Astrocyte (in vitro differentiated cells and primary cell): ENCODE measurements around the gene RSF1. TPM values are rescaled to one million over a fixed set of nuclear protein-coding genes. Genes with fewer than 3 reads are reported as not detected.

Source experiments
- DNase-seq: peaks from one replicate; pipeline ENCODE4 v3.0.0-alpha.2; 2010; ENCODE audit warnings: low read depth
- FAIRE-seq: peaks from 2 replicates; lab custom pipeline; 2011; peaks lifted over from hg19 to GRCh38; lab: Jason Lieb, UNC
- H2AFZ ChIP-seq: 2 replicates; pipeline ENCODE4 v1.6.0; 2012; ENCODE audit warnings: low read depth, low read length, inconsistent platforms
- H3K27ac ChIP-seq: 2 replicates; pipeline ENCODE4 v1.5.1; 2011; ENCODE audit warnings: low read depth, low read length, inconsistent platforms
- H3K27me3 ChIP-seq: 2 replicates; pipeline ENCODE4 v1.6.0; 2011; ENCODE audit warnings: low read length, inconsistent platforms; ENCODE audit not compliant: insufficient read depth
- H3K36me3 ChIP-seq: 2 replicates; pipeline ENCODE4 v1.5.1; 2011; ENCODE audit warnings: low read length, inconsistent platforms; ENCODE audit not compliant: insufficient read depth
- H3K4me1 ChIP-seq: 2 replicates; pipeline ENCODE4 v1.5.1; 2011; ENCODE audit warnings: low read length, inconsistent platforms; ENCODE audit not compliant: insufficient read depth
- H3K4me2 ChIP-seq: 2 replicates; pipeline ENCODE4 v1.6.0; 2012; ENCODE audit warnings: low read length, inconsistent platforms
- H3K4me3 ChIP-seq: 2 replicates; pipeline ENCODE4 v1.5.1; 2011; ENCODE audit warnings: low read depth, mild to moderate bottlenecking, low read length, inconsistent platforms; ENCODE audit not compliant: insufficient read depth
- H3K79me2 ChIP-seq: 2 replicates; pipeline ENCODE4 v1.6.0; 2012; ENCODE audit warnings: mild to moderate bottlenecking, low read length, inconsistent platforms; ENCODE audit not compliant: insufficient read depth
- H3K9ac ChIP-seq: 2 replicates; pipeline ENCODE4 v1.6.0; 2012; ENCODE audit warnings: mild to moderate bottlenecking, low read length, inconsistent platforms
- H3K9me3 ChIP-seq: 2 replicates; pipeline ENCODE4 v1.5.1; 2012; ENCODE audit warnings: low read depth, mild to moderate bottlenecking, low read length, inconsistent platforms; ENCODE audit not compliant: insufficient read depth
- H4K20me1 ChIP-seq: 2 replicates; pipeline ENCODE4 v1.6.0; 2012; ENCODE audit warnings: low read length, inconsistent platforms; ENCODE audit not compliant: insufficient read depth
- H3K27ac Mint-ChIP-seq: one replicate; pipeline ENCODE4 v1.8.0; 2021; ENCODE audit warnings: mild to moderate bottlenecking, mixed read lengths; ENCODE audit not compliant: unreplicated experiment
- H3K27me3 Mint-ChIP-seq: one replicate; pipeline ENCODE4 v1.8.0; 2021; ENCODE audit warnings: low read depth, mixed read lengths; ENCODE audit not compliant: unreplicated experiment
- H3K36me3 Mint-ChIP-seq: one replicate; pipeline ENCODE4 v1.8.0; 2021; ENCODE audit warnings: low read depth, mixed read lengths; ENCODE audit not compliant: unreplicated experiment
- H3K4me1 Mint-ChIP-seq: one replicate; pipeline ENCODE4 v1.8.0; 2021; ENCODE audit warnings: low read depth, mixed read lengths; ENCODE audit not compliant: unreplicated experiment
- H3K4me3 Mint-ChIP-seq: one replicate; pipeline ENCODE4 v1.8.0; 2021; ENCODE audit warnings: mild to moderate bottlenecking, moderate library complexity, mixed read lengths; ENCODE audit not compliant: unreplicated experiment
- H3K9me3 Mint-ChIP-seq: one replicate; pipeline ENCODE4 v1.8.0; 2021; ENCODE audit warnings: mild to moderate bottlenecking, mixed read lengths; ENCODE audit not compliant: unreplicated experiment
- CTCF ChIP-seq: IDR thresholded peaks from 2 replicates; pipeline ENCODE4 v1.5.1; 2011; ENCODE audit warnings: low read depth, mild to moderate bottlenecking, inconsistent platforms, low read length, moderate library complexity; ENCODE audit not compliant: insufficient read depth
- EZH2 ChIP-seq: IDR thresholded peaks from 2 replicates; pipeline ENCODE4 v1.6.1; 2012; ENCODE audit warnings: mild to moderate bottlenecking, low read length, inconsistent platforms; ENCODE audit not compliant: insufficient read depth
- total RNA-seq: library from RNA; stranded (reverse); gene quantifications from 2 replicates; pipeline ENCODE4 v1.2.1, GENCODE V29; 2021

RSF1 gene
- total RNA-seq, 1 donor from 2014 or later = 84.0 TPM

- DNase-seq (no peak), FAIRE-seq (no peak)
- Histone ChIP-seq H3K9me3 (no peaks in the 10 kb centered on the region), H3K4me1 (no peaks in the 10 kb centered on the region), H2AFZ (no peak overlapping the region), H3K4me3 (no peak overlapping the region), H3K4me2 (no peak overlapping the region), H3K27ac (no peak overlapping the region), H3K9ac (no peak overlapping the region), H3K36me3 (peaks cover 14% of the 10 kb centered on the region), H3K79me2 (no peaks in the 10 kb centered on the region), H3K27me3 (no peaks in the 10 kb centered on the region), H4K20me1 (no peaks in the 10 kb centered on the region)
- Mint-ChIP-seq H3K27me3 (no peaks in the 10 kb centered on the region), H3K36me3 (peaks cover 5% of the 10 kb centered on the region), H3K4me3 (no peak overlapping the region), H3K27ac (no peak overlapping the region), H3K9me3 (no peaks in the 10 kb centered on the region), H3K4me1 (no peaks in the 10 kb centered on the region)
- TF ChIP-seq EZH2 (no peak), CTCF (no peak)
Observed at GRCh38 chr11:77690649-77691048, 129.9 kb downstream of the RSF1 start.

DNA sequence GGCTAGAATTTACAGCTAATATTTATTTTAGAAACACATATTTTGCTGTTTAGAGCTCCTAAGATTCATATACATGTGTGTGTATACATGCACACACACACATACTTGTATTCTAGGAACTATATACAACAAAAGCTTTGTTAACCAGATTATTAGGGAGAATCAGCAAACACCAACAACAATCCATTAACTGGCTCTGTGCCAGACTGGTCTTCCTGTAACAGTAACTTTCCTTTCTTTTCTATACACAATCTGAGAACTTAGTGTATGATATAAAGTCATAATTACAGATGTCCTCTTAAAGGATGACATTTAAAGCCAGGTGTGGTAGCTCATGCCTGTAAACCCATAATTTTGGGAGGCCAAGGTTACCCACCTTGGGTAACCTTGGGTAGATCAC is 133.4 kb downstream of the RSF1 start:
- H3K9me3 Mint-ChIP-seq = no peaks in the 10 kb centered on the region
- H3K4me1 Mint-ChIP-seq = no peaks in the 10 kb centered on the region
- H3K36me3 Mint-ChIP-seq = peaks cover 10% of the 10 kb centered on the region
- Histone ChIP-seq H4K20me1 (no peaks in the 10 kb centered on the region), H3K4me3 (no peak overlapping the region), H3K27ac (no peak overlapping the region), H3K79me2 (no peaks in the 10 kb centered on the region), H3K36me3 (peaks cover 24% of the 10 kb centered on the region), H3K27me3 (no peaks in the 10 kb centered on the region), H2AFZ (no peak overlapping the region), H3K9me3 (no peaks in the 10 kb centered on the region), H3K4me1 (no peaks in the 10 kb centered on the region), H3K4me2 (no peak overlapping the region), H3K9ac (no peak overlapping the region)
- H3K27ac Mint-ChIP-seq = no peak overlapping the region
- FAIRE-seq (no peak), DNase-seq (no peak)
- TF ChIP-seq CTCF = no peak
- no peak for TF ChIP-seq EZH2
- no peaks in the 10 kb centered on the region for H3K27me3 Mint-ChIP-seq
- H3K4me3 Mint-ChIP-seq = no peak overlapping the region

DNA sequence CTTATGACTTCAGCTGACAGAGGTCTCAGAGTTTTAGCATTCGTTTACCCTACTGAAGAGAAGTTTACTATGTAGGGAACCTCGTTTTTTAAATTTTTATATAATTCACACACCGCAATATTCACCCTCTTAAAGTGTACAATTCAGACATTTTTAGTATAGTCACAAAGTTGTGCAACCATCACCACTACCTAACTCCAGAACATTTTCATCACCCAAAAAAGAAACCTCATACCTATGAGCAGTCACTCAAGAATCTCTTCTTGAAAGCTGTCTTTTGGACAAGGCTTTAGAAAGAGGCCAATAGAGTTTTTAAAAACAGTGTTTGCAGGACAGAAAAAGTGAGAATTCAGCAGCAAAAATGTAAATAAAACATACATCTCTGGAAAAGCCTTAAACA is 143.4 kb downstream of the RSF1 start:
- TF ChIP-seq CTCF (no peak), EZH2 (no peak)
- no peak overlapping the region for H3K27ac ChIP-seq
- Mint-ChIP-seq H3K27ac (no peak overlapping the region), H3K4me1 (peaks cover 4% of the 10 kb centered on the region), H3K9me3 (no peaks in the 10 kb centered on the region), H3K27me3 (no peaks in the 10 kb centered on the region), H3K4me3 (peak overlapping the region; percentile 1), H3K36me3 (peaks cover 26% of the 10 kb centered on the region)
- no peaks in the 10 kb centered on the region for H3K79me2 ChIP-seq
- H3K27me3 ChIP-seq = no peaks in the 10 kb centered on the region
- no peaks in the 10 kb centered on the region for H3K9me3 ChIP-seq
- H4K20me1 ChIP-seq = no peaks in the 10 kb centered on the region
- no peak overlapping the region for H2AFZ ChIP-seq
- DNase-seq (no peak), FAIRE-seq (peak; percentile 20)
- H3K4me1 ChIP-seq = peaks cover 4% of the 10 kb centered on the region
- no peak overlapping the region for H3K4me2 ChIP-seq
- H3K9ac ChIP-seq = no peak overlapping the region
- H3K36me3 ChIP-seq = peaks cover 41% of the 10 kb centered on the region
- no peak overlapping the region for H3K4me3 ChIP-seq
